GM21360 (cell line): ENCODE results near the gene GMEB1.
"Not testable (repeated sequence)": the region's sequence is repeated elsewhere in the genome, so short reads cannot be mapped to it uniquely, and the experiment has no call there.

Experiments
- ATAC-seq: cut with Tn5 transposase; IDR thresholded peaks from one replicate; pipeline ENCODE4 v1.9.1; 2021; ENCODE audit warnings: mild to moderate bottlenecking, moderate library complexity; ENCODE audit not compliant: unreplicated experiment

Gene GMEB1, protein sequence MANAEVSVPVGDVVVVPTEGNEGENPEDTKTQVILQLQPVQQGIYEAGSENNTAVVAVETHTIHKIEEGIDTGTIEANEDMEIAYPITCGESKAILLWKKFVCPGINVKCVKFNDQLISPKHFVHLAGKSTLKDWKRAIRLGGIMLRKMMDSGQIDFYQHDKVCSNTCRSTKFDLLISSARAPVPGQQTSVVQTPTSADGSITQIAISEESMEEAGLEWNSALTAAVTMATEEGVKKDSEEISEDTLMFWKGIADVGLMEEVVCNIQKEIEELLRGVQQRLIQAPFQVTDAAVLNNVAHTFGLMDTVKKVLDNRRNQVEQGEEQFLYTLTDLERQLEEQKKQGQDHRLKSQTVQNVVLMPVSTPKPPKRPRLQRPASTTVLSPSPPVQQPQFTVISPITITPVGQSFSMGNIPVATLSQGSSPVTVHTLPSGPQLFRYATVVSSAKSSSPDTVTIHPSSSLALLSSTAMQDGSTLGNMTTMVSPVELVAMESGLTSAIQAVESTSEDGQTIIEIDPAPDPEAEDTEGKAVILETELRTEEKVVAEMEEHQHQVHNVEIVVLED

GRCh38 chr1:28668191-28668955 lies at the start of gene GMEB1:
GMEB1 (plus strand) TSS chr1:28668784; CDS start chr1:28683613, 14,829 bp downstream.
- ATAC-seq: peak; percentile 81

DNA sequence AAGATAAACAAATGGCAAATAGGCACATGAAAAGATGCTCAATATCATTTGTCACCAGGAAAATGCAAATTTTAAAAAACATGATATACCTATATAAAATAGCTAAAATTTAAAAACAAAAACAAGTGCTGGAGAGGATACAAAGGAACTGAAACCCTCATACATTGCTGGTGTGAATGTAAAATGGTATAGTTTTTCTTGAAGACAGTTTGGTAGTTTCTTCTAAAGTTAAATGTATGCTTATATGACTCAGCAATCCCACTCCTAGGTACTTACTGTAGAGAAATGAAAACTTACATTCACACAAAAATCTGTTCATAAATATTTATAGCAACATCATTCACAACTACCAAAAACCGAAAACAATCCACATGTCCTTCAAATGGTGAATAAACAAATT lies 36.9 kb upstream of the GMEB1 start:
- no peak for ATAC-seq

DNA sequence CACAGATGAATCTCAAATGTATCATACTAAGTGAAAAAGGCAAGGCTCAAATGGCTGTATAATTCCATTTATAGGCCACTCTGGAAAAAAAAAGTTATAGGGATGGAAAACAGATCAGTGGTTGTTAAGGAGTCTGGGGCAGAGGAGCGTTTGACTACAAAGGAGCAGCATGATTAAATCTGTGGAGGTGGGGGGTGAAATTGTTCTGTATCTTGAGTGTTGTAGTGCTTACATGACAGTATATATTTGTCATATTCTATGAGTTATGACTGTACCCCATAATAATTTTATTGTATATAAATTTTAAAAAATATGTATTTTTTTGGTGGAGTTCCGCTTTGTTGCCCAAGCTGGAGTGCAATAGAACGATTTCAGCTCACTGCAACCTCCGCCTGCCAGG lies 36.0 kb upstream of the GMEB1 start:
- no peak for ATAC-seq

GRCh38 chr1:28640766-28641165 lies 27.8 kb upstream of the GMEB1 start:
- no peak for ATAC-seq

DNA sequence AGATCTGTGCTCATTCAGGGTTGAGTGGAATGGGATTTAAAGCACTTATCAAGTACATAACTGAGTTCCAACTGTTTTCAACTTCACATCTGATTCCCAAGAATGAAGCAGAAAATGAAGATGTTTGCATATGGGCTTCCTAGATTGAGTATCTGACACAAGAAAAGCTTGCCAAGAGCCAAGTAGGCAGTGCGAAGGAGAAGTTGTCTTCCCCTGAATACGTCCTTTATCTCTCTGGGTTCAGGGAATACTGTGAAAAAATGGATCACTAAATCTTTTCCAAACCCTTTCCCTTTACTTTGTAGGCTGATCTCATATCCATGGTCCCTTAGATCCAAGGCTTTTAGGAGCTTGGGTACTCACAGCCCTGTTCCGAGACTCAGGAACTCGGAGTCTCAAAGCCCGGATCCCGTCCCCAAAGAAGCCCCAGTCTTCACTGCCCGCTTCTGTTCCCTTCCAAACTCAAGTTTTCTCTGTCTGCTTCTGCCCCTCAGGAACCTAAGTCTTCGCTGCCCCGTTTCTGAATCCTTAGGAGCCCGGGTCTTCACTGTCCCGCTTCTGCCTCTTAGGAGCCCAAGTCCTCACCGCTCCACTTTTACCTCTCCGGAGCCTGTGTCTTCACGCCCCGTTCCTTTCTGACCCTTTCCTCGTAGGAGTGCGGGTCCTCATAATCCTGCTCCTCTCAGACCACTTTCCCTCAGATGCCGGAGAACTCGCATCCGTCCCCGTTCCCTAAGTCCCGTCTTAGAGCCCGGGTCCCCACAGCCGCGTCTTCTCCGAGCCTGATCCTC lies 26.3 kb upstream of the GMEB1 start:
- no peak for ATAC-seq

- ATAC-seq: peak; percentile 77
Measured at GRCh38 chr1:28642847-28643635, 25.5 kb upstream of the GMEB1 start, which contains the start of gene TAF12. TAF12 (minus strand) TSS chr1:28643067; CDS start chr1:28622081, 20,986 bp downstream.

DNA sequence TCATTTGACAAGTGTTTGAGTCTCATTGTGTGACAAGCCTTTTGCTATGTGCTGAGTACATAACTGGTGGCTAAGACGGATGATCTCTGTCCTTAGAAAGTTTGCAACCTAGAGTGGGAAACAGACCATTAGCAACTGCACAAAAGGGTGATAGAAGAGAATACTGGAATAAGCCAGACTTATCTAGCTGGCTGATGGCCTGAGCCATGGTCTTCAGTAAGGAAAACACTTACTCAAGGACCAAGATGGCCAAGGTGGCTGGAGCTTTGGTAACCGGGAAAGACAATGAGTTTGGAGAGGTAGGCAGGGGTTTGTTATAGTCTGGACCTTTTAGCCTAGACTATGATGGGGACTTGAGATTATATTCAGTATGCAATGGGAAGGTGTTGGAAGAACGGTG lies 24.1 kb upstream of the GMEB1 start:
- no peak for ATAC-seq

DNA sequence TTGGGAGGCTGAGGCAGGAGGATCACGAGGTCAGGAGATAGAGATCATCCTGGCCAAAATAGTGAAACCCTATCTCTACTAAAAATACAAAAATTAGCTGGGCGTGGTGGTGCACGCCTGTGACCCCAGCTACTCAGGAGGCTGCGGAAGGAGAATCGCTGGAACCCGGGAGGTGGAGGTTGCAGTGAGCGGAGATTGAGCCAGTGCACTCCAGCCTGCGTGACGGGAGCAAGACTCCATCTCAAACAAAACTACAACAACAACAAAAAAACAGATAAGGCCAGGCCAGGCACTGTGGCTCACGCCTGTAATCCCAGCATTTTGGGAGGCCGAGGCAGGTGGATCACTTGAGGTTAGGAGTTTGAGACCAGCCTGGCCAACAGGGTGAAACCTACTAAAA lies 23.2 kb upstream of the GMEB1 start:
- ATAC-seq: not testable (repeated sequence)

GRCh38 chr1:28646040-28646439 lies 22.5 kb upstream of the GMEB1 start:
- no peak for ATAC-seq

- peak; percentile 63 for ATAC-seq
Measured at GRCh38 chr1:28648008-28648473, 20.5 kb upstream of the GMEB1 start.

DNA sequence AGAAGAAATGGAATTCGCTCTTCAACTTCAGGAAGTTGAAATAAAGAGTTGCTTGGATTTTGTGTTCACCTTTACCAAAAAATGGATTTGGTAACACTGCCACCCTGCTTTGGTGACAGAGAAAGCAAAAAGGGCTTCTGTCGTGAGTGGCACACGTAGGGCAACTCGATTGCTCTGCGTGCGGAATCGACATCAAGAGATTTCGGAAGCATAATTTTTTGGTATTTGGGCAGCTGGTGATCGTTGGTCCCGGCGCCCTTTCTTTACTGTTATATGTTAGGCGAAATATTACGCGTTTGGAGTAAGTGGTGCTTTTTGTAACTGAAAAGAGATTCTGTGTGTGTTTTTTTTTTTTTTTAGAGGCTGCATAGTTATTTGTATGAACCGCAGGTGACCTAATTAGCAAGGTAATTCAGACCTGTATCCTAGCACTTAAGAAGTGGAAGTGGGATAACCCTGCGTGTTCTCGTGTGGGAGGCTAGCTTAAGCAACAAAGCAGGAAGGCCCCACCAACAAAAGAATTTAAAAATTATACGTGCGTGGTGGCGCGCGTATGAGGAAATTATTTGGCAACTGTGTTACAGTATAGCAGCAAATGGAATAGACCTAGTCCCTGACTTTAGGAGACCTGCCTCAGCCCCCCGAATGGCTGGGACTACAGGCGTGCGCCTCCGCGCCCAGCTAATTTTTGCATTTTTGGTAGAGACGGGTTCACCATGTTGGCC lies 19.9 kb upstream of the GMEB1 start, which contains the start of gene RNU11:
Gene RNU11, plus strand, starts transcription at position 127 of the 725 bp plus-strand sequence.
- peak; percentile 62 for ATAC-seq

DNA sequence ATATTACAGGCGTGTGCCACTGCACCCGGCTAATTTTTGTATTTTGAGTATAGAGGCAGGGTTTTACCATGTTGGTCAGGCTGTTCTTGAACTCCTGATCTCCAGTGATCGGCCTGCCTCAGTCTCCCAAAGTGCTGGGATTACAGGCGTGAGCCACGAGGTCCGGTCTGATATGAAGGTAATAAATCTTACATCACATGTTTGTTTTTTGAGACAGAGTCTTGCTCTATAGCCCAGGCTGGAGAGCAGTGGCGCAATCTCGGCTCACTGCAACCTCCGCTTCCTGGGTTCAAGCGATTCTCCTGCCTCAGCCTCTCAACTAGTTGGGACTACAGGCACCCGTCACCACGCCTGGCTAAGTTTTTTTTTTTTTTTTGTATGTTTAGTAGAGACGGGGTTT lies 15.5 kb upstream of the GMEB1 start:
- ATAC-seq: not testable (repeated sequence)

- not testable (repeated sequence) for ATAC-seq
Measured at GRCh38 chr1:28653870-28654269, 14.7 kb upstream of the GMEB1 start.

GRCh38 chr1:28655448-28656311 lies 12.9 kb upstream of the GMEB1 start:
- not testable (repeated sequence) for ATAC-seq

- ATAC-seq: no peak
Measured at GRCh38 chr1:28656335-28656734, 12.2 kb upstream of the GMEB1 start.

- no peak for ATAC-seq
Measured at GRCh38 chr1:28663871-28664470, 4.6 kb upstream of the GMEB1 start.

DNA sequence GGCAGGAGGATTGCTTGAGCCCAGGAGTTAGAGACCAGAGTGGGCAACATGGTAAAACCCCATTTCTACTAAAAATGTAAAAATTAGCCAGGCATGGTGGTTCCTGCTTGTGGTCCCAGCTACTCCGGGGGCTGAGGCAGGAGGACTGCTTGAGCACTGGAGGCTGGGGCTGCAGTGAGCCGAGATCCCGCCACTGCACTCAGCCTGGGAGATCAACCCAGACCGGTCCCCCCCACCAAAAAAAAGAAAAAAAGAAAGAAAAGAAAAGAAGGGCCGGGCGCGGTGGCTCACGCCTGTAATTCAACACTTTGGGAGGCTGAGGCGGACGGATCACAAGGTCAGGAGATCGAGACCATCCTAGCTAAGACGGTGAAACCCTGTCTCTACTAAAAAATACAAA lies 1.8 kb upstream of the GMEB1 start:
- no peak for ATAC-seq
